Liver (tissue), 3 donors: ENCODE data around the gene HNMT.
"Not testable (repeated sequence)": the region's sequence is repeated elsewhere in the genome, so short reads cannot be mapped to it uniquely, and the experiment has no call there.

Experiments
- FOXA2 ChIP-seq: IDR thresholded peaks from 2 replicates; pipeline ENCODE4 v1.6.1; 2016; ENCODE audit warnings: antibody characterized with exemption
- HNF4G ChIP-seq: IDR thresholded peaks from 2 replicates; pipeline ENCODE4 v1.6.1; 2016; ENCODE audit warnings: antibody characterized with exemption
- SP1 ChIP-seq: IDR thresholded peaks from 2 replicates; pipeline ENCODE4 v1.6.1; 2018; ENCODE audit warnings: antibody characterized with exemption, mild to moderate bottlenecking
- TAF1 ChIP-seq: conservative IDR thresholded peaks from 2 replicates; pipeline ENCODE4 v1.6.1; 2016; ENCODE audit warnings: antibody characterized with exemption, mild to moderate bottlenecking
- TF ChIP-seq, protein P1 (sequence below): fragments of 150-350 bp; IDR thresholded peaks from 2 replicates; pipeline ENCODE4 v1.5.1; 2017; ENCODE audit warnings: improper control_type of control experiment, low read depth, low read length; ENCODE audit not compliant: missing input control
- TF ChIP-seq, protein P2 (sequence below): IDR thresholded peaks from 2 replicates; pipeline ENCODE4 v1.6.1; 2016; ENCODE audit warnings: antibody characterized with exemption
- TF ChIP-seq, protein P3 (sequence below): IDR thresholded peaks from 2 replicates; pipeline ENCODE4 v1.6.1; 2016; ENCODE audit warnings: antibody characterized with exemption
- TF ChIP-seq, protein P4 (sequence below): IDR thresholded peaks from 2 replicates; pipeline ENCODE4 v1.6.1; 2016; ENCODE audit warnings: antibody characterized with exemption, mild to moderate bottlenecking
- TF ChIP-seq, protein P5 (sequence below): IDR thresholded peaks from 2 replicates; pipeline ENCODE4 v1.6.1; 2016; ENCODE audit warnings: antibody characterized with exemption
- donor health status: healthy.
- donor health status: healthy.

DNA sequence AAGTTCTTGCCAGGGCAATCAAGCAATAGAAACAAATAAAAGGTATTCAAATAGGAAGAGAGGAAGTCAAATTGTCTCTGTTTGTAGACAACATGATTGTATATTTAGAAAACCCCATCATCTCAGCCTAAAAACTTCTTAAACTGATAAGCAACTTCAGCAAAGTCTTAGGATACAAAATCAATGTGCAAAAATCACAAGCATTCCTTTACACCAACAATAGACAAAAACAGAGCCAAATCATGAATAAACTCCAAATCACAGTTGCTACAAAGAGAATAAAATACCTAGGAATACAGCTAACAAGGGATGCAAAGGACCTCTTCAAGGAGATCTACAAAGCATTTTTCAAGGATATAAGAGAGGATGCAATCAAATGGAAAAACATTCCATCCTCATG is 31.9 kb downstream of the HNMT start:
- TF ChIP-seq, protein P1, sequence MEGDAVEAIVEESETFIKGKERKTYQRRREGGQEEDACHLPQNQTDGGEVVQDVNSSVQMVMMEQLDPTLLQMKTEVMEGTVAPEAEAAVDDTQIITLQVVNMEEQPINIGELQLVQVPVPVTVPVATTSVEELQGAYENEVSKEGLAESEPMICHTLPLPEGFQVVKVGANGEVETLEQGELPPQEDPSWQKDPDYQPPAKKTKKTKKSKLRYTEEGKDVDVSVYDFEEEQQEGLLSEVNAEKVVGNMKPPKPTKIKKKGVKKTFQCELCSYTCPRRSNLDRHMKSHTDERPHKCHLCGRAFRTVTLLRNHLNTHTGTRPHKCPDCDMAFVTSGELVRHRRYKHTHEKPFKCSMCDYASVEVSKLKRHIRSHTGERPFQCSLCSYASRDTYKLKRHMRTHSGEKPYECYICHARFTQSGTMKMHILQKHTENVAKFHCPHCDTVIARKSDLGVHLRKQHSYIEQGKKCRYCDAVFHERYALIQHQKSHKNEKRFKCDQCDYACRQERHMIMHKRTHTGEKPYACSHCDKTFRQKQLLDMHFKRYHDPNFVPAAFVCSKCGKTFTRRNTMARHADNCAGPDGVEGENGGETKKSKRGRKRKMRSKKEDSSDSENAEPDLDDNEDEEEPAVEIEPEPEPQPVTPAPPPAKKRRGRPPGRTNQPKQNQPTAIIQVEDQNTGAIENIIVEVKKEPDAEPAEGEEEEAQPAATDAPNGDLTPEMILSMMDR = not testable (repeated sequence)
- TF ChIP-seq, protein P2, sequence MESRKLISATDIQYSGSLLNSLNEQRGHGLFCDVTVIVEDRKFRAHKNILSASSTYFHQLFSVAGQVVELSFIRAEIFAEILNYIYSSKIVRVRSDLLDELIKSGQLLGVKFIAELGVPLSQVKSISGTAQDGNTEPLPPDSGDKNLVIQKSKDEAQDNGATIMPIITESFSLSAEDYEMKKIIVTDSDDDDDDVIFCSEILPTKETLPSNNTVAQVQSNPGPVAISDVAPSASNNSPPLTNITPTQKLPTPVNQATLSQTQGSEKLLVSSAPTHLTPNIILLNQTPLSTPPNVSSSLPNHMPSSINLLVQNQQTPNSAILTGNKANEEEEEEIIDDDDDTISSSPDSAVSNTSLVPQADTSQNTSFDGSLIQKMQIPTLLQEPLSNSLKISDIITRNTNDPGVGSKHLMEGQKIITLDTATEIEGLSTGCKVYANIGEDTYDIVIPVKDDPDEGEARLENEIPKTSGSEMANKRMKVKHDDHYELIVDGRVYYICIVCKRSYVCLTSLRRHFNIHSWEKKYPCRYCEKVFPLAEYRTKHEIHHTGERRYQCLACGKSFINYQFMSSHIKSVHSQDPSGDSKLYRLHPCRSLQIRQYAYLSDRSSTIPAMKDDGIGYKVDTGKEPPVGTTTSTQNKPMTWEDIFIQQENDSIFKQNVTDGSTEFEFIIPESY = not testable (repeated sequence)
- TF ChIP-seq, protein P3, sequence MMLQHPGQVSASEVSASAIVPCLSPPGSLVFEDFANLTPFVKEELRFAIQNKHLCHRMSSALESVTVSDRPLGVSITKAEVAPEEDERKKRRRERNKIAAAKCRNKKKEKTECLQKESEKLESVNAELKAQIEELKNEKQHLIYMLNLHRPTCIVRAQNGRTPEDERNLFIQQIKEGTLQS = not testable (repeated sequence)
- TF ChIP-seq HNF4G, FOXA2, SP1, TAF1: not testable (repeated sequence)
- TF ChIP-seq, protein P4, sequence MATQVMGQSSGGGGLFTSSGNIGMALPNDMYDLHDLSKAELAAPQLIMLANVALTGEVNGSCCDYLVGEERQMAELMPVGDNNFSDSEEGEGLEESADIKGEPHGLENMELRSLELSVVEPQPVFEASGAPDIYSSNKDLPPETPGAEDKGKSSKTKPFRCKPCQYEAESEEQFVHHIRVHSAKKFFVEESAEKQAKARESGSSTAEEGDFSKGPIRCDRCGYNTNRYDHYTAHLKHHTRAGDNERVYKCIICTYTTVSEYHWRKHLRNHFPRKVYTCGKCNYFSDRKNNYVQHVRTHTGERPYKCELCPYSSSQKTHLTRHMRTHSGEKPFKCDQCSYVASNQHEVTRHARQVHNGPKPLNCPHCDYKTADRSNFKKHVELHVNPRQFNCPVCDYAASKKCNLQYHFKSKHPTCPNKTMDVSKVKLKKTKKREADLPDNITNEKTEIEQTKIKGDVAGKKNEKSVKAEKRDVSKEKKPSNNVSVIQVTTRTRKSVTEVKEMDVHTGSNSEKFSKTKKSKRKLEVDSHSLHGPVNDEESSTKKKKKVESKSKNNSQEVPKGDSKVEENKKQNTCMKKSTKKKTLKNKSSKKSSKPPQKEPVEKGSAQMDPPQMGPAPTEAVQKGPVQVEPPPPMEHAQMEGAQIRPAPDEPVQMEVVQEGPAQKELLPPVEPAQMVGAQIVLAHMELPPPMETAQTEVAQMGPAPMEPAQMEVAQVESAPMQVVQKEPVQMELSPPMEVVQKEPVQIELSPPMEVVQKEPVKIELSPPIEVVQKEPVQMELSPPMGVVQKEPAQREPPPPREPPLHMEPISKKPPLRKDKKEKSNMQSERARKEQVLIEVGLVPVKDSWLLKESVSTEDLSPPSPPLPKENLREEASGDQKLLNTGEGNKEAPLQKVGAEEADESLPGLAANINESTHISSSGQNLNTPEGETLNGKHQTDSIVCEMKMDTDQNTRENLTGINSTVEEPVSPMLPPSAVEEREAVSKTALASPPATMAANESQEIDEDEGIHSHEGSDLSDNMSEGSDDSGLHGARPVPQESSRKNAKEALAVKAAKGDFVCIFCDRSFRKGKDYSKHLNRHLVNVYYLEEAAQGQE = not testable (repeated sequence)
- TF ChIP-seq, protein P5, sequence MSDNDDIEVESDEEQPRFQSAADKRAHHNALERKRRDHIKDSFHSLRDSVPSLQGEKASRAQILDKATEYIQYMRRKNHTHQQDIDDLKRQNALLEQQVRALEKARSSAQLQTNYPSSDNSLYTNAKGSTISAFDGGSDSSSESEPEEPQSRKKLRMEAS = not testable (repeated sequence)
